GM12891 (cell line): ENCODE measurements around the gene CSRP2. TPM values are rescaled to one million over a fixed set of nuclear protein-coding genes. Genes with fewer than 3 reads are reported as not detected.

Source experiments
- DNase-seq: peaks from one replicate; pipeline ENCODE4 v3.0.0; 2011; ENCODE audit warnings: low spot score; ENCODE audit not compliant: insufficient read length
- FAIRE-seq: peaks from 2 replicates; lab custom pipeline; 2011; peaks lifted over from hg19 to GRCh38; lab: Jason Lieb, UNC
- PAX5 ChIP-seq: IDR thresholded peaks from 2 replicates; pipeline ENCODE4 v1.6.1; 2011; ENCODE audit warnings: low read length, moderate library complexity, mild to moderate bottlenecking; ENCODE audit not compliant: insufficient read depth, severe bottlenecking
- POLR2A ChIP-seq: IDR thresholded peaks from 2 replicates; pipeline ENCODE4 v1.6.1; 2011; ENCODE audit warnings: low read depth, low read length, control low read depth
- POLR2AphosphoS5 ChIP-seq: IDR thresholded peaks from 2 replicates; pipeline ENCODE4 v1.6.1; 2011; ENCODE audit warnings: low read depth, low read length, control low read depth
- POU2F2 ChIP-seq: IDR thresholded peaks from 2 replicates; pipeline ENCODE4 v1.6.1; 2011; ENCODE audit warnings: low read depth, mild to moderate bottlenecking, control low read depth, low read length, moderate library complexity
- SPI1 ChIP-seq: IDR thresholded peaks from 2 replicates; pipeline ENCODE4 v1.6.1; 2011; ENCODE audit warnings: low read depth, low read length, control low read depth
- TAF1 ChIP-seq: IDR thresholded peaks from 2 replicates; pipeline ENCODE4 v1.6.1; 2011; ENCODE audit warnings: low read depth, low read length, control low read depth
- polyA plus RNA-seq: library from polyadenylated mRNA; unstranded; fragments of >200 nt; gene quantifications from one replicate; pipeline ENCODE4 v1.2.1, GENCODE V29; 2012; ENCODE audit warnings: low read depth, missing spikeins, inconsistent platforms; ENCODE audit not compliant: missing spikeins

The CSRP2 gene
- 1.0 TPM for polyA plus RNA-seq

DNA sequence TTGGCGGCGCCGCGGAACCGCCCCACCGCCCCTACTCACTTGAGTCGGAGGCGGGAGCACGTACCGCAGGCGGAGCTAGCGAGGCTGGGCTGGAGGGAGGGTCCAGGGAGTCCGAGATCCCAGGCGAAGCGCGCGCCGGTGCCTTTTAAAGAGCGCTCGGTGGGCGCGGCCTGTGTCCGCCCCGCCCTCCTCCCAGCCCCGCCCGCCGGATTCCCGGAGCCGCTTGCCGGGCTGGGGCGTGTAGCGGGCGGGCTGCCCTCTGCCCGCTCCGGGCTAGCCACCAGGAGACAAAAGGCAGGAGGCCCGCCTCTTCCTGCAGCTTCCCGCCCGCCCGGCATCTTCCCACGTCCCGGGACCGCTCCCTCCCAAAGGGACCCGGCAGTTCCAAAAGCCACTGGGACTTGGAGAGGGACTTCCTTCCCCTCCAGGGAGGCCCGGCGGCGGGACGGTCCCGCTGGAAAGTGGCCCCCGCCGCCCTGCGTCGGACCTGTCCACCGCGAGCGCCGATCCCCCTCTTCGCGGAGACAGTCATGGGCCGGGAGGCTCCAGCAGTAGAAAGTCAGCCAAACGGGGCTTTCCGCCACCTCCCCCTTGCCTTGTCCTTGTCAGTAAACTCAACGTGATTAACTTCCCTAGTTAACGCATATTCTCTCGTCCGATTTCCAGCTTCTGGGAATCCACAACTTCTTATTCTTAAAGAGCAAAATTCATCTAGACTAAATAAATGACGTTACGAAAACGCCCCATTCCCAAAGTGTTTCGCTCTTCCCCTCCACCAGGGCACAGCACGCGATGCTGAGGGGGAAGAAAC is at the start of gene CSRP2:
TSS of gene CSRP2 (minus strand) at position 121 of the 811 bp plus-strand sequence. CDS start 12,759 bp downstream, outside the sequence.
- peak; percentile 75 for DNase-seq
- TF ChIP-seq POLR2AphosphoS5, result no peak
- no peak for TF ChIP-seq SPI1
- no peak for TF ChIP-seq TAF1
- TF ChIP-seq PAX5, result no peak
- no peak for TF ChIP-seq POU2F2
- no peak for TF ChIP-seq POLR2A

DNA sequence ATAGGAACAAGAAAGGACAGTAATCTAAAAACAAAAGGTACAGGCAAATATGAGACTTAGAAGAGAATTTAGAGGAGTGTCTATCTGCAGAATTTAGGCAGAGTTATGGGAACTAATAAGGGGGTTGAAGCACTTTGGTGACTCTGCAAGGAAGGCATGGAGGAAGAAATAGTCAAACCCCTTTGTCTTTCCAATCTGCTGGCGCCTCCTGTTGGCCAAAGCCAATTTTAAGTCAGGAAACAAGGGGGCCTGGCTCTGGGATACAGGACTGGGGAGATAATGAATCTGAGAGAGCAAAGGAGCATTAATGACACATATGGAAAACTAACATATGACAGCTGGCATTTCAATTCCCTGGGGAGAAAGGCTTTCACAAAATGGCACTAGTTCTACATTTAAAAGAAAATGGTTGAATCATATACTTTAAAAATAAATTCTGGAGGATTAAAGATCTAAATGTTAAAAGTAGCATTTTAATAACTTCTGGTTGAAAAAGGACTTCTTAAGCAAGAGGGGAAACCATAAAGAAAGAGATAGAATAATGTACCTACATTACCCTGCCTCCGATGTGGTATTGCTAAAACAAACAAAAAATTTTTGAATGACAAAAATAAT is 48.5 kb upstream of the CSRP2 start:
- FAIRE-seq, result no peak

More for the DNA sequence above, at the start of gene CSRP2:
- peak; percentile 75 for FAIRE-seq

DNA sequence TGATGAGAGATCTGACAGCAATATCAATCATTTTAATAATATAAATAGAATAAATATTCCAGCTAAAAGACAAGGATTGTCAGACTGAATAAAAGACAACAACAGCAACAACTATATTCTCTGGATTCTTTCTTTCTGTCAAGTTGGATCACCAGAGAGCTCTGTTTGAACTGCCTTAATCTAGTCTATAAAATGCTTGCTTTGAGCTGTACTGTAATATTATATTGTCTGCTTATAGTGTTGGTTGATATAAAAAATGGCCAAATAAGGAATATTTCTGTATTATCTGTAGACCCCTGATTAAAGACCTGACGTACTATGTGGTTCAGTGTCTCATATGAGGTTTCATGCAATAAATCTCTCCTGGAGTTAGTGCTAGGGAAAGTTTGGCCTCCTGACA is 46.3 kb upstream of the CSRP2 start:
- no peak for FAIRE-seq
- TF ChIP-seq PAX5, result no peak
- no peak for TF ChIP-seq TAF1
- TF ChIP-seq POLR2A, result no peak
- no peak for TF ChIP-seq POU2F2
- no peak for TF ChIP-seq POLR2AphosphoS5
- no peak for TF ChIP-seq SPI1
- no peak for DNase-seq

More for the DNA sequence above, 48.5 kb upstream of the CSRP2 start:
- peak; percentile 26 for DNase-seq
- TF ChIP-seq POU2F2 (no peak), POLR2A (no peak), SPI1 (no peak), PAX5 (no peak), TAF1 (no peak), POLR2AphosphoS5 (no peak)

DNA sequence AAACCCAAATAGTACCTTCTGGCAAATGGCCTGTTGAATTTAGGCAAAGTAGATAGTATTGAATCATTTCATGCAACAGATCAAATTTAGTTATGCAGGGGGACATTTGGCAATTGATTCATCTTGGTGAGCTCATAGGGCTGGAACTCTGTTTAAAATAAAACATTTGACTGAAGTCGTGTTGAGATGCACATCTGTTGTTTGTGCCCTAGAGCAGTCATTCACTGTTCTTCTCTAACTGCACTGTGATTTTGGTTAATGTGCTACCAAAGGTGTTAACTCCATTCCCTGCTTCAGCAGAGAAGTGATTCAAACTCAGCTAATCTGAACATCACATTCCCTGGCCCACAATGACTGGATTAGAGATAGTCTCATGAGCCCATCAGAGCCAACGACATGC is 44.0 kb upstream of the CSRP2 start:
- DNase-seq (no peak), FAIRE-seq (no peak)
- TF ChIP-seq POLR2A (no peak), SPI1 (no peak), POU2F2 (no peak), TAF1 (no peak)

DNA sequence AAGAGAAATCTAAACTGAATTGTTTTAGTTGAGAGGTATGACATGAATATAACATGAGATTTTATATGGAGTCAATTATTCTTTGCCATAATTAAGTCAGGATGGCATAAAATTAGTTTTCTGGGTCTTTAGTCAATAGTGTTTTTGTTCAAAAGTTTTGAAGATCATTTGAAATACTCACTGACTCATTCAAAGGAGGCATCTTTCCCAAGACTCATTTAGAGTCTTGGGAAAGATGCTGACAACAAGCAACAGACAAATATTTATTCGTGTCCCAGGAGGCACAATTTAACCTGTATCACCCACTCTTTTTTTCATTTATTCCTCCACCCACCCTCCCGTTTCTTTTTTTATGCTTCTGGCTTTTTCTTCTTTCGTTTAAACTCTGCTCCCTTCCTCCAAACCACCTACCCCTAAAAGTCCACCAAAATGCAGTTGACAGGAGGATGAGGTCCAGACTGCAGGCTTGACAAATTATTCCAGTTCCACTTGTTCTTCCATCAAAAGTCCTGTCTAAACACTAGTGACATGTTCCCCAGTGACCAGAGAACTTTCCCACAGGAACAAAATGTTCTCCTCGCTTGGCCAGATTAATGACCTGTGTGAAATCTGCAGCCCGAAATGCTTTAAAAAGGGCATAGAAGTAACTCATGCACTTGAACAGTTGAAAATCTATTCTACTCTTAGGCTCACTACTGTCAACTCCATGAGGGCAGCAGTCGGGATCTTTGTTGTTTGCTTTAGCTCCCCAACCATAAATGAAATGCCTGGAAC is 43.3 kb upstream of the CSRP2 start:
- no peak for DNase-seq
- TF ChIP-seq PAX5, result no peak
- no peak for TF ChIP-seq POLR2A
- no peak for TF ChIP-seq POLR2AphosphoS5
- no peak for TF ChIP-seq POU2F2
- no peak for FAIRE-seq

DNA sequence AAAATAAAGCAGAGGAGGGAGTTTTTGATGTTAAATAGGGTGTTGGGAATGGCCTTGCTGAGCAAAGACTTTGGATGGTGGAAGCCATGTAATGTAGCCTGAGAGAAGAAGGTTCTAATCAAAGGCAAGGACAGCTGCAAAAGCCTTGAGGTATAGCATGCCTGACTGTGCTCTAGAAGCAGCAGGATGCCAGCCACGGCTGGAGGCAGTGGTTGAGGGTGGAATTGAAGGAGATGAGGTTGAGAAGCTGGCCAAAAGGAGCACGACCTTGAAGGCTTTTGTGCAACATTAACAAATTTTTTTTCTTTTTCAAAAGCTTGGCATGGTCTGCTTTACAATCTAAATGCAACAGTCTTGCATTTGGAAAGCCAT is 42.3 kb upstream of the CSRP2 start:
- no peak for FAIRE-seq
- DNase-seq, result no peak
- no peak for TF ChIP-seq PAX5
- no peak for TF ChIP-seq POU2F2
- no peak for TF ChIP-seq SPI1
- no peak for TF ChIP-seq POLR2AphosphoS5
- no peak for TF ChIP-seq POLR2A
- no peak for TF ChIP-seq TAF1

DNA sequence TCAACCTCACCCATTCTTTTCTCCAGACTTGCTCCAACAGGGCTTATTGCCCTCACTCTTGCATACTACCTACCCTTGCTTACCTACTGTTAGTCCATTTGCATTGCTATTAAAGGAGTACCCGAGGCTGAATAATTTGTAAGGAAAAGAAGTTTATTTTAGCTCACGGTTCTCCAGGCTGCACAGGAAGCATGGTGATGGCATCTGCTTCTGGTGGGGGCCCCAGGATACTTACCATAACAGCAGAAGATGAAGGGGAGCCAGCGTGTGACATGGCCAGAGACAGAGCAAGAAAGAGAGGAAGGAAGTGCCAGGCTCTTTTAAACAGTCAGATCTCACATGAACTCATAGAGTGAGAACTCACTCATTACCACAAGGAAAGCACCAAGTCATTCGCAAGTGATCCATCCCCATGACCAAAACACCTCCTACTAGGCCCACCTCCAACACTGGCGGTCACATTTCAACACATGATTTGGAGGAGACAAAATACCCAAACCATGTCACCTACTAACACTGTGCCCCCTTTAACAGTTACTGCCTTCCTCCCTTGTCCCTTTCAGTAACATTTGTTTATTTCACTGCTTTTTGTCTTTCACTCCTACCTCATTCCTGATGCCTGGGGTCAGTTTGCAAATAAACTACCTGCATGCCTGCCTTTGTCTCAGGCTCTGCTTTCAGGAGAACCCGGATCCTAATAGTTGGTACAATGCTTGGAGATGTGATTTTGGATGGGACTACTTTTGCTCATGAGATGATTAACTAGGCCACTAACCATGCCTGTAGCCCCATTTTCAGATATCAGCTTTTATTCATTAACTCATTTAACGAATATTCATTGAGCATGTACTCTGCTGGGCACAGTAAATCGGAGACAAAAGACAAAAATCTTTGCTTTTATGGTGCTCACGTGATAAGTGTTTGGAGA is 41.6 kb upstream of the CSRP2 start:
- FAIRE-seq, result peak; percentile 28
- TF ChIP-seq POU2F2, result no peak
- TF ChIP-seq SPI1, result peak; percentile 59
- DNase-seq, result no peak

DNA sequence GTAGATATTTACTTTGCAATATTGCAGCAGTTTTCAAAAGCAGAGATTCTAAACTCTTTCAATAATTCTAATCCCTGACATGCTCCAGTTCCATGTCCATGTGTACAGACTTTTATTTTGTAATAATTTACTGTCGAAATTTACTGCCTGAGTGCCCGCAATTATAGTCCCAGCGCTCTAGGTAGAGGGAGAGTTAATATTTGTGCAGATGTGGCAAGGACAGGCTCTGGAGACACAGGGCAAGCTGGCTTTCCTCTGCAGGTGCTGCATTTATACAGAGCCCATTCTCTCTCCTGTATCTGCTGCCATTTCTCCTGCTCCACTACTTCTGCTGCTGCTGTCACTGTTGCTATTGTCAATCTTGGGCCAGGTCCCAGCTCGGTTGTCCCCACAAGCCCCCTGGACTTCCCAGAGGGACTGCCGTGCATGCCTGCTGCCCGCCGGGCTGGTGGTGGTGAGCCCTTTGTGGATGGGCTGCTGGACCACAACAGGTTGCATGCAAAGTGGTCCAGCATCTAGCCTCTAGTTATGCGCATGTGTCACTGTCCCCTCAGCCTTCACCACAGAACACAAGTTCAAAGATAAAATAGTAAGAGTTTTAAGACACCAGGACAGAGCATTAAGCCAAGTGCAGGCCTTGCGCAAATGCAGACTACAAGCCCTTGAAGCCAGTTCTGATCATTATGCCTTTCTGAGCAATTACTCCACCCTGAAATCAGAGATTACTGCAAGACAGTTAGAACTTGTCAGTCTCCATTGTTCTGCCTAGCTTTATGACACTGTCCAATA is 40.8 kb upstream of the CSRP2 start:
- TF ChIP-seq SPI1 (no peak), POLR2A (no peak), POLR2AphosphoS5 (no peak)
- FAIRE-seq (no peak), DNase-seq (no peak)
